H7 (cell line): ENCODE data around the gene CLPTM1L. TPM values are rescaled to one million over a fixed set of nuclear protein-coding genes. Genes with fewer than 3 reads are reported as not detected.
"Not testable (repeated sequence)": the region's sequence is repeated elsewhere in the genome, so short reads cannot be mapped to it uniquely, and the experiment has no call there.

Source experiments
- DNase-seq: peaks from one replicate; pipeline ENCODE4 v3.0.0; 2012
- H3K27me3 ChIP-seq: 2 replicates; pipeline ENCODE4 v1.6.0; 2011; ENCODE audit warnings: mild to moderate bottlenecking, low read length; ENCODE audit not compliant: control insufficient read depth, insufficient read depth
- H3K36me3 ChIP-seq: replicated peaks from 2 replicates; pipeline ENCODE4 v1.5.1; 2011; ENCODE audit warnings: low read length; ENCODE audit not compliant: control insufficient read depth, insufficient read depth
- H3K4me3 ChIP-seq: 2 replicates; pipeline ENCODE4 v1.5.1; 2011; ENCODE audit warnings: low read depth, mild to moderate bottlenecking, control low read depth, low read length, moderate library complexity; ENCODE audit not compliant: insufficient read depth
- total RNA-seq: library from RNA; depleted of rRNA; stranded (reverse); fragments of >200 nt; shearing (Covaris generic); gene quantifications from 2 replicates; pipeline ENCODE4 v1.2.3, GENCODE V29; 2014

The CLPTM1L gene
- total RNA-seq, 1 experiment from 2014 or later = 173 TPM

GRCh38 chr5:1343931-1344901 is 683 bp downstream of the CLPTM1L start:
- Histone ChIP-seq H3K4me3 (peak overlapping the region; percentile 80), H3K36me3 (peaks cover 19% of the 10 kb centered on the region), H3K27me3 (no peaks in the 10 kb centered on the region)
- no peak for DNase-seq

GRCh38 chr5:1343315-1343751 is 1.6 kb downstream of the CLPTM1L start:
- Histone ChIP-seq H3K4me3 (no peak overlapping the region), H3K27me3 (no peaks in the 10 kb centered on the region), H3K36me3 (peaks cover 22% of the 10 kb centered on the region)
- no peak for DNase-seq

- not testable (repeated sequence) for DNase-seq
Observed at GRCh38 chr5:1342711-1343110, 2.2 kb downstream of the CLPTM1L start.

GRCh38 chr5:1342268-1342667 is 2.6 kb downstream of the CLPTM1L start:
- no peak overlapping the region for H3K4me3 ChIP-seq
- peaks cover 26% of the 10 kb centered on the region for H3K36me3 ChIP-seq
- DNase-seq = no peak
- no peaks in the 10 kb centered on the region for H3K27me3 ChIP-seq

More at GRCh38 chr5:1342711-1343110, 2.2 kb downstream of the CLPTM1L start:
- not testable (repeated sequence) for H3K4me3 ChIP-seq, H3K27me3 ChIP-seq
- H3K36me3 ChIP-seq = peaks cover 24% of the 10 kb centered on the region

GRCh38 chr5:1341863-1342262 is 3.0 kb downstream of the CLPTM1L start:
- Histone ChIP-seq H3K36me3 (peaks cover 30% of the 10 kb centered on the region), H3K27me3 (no peaks in the 10 kb centered on the region), H3K4me3 (no peak overlapping the region)
- DNase-seq = no peak

GRCh38 chr5:1339818-1340210 is 5.1 kb downstream of the CLPTM1L start:
- H3K36me3 ChIP-seq = peaks cover 31% of the 10 kb centered on the region
- H3K27me3 ChIP-seq, H3K4me3 ChIP-seq, DNase-seq: not testable (repeated sequence)

GRCh38 chr5:1339139-1339817 is 5.6 kb downstream of the CLPTM1L start:
- DNase-seq, H3K27me3 ChIP-seq, H3K4me3 ChIP-seq: not testable (repeated sequence)
- peaks cover 31% of the 10 kb centered on the region for H3K36me3 ChIP-seq

GRCh38 chr5:1338506-1339070 is 6.3 kb downstream of the CLPTM1L start:
- peaks cover 35% of the 10 kb centered on the region for H3K36me3 ChIP-seq
- DNase-seq = no peak
- H3K27me3 ChIP-seq = no peaks in the 10 kb centered on the region
- H3K4me3 ChIP-seq = no peak overlapping the region

GRCh38 chr5:1338196-1338490 is 6.8 kb downstream of the CLPTM1L start:
- no peaks in the 10 kb centered on the region for H3K27me3 ChIP-seq
- H3K36me3 ChIP-seq = peaks cover 35% of the 10 kb centered on the region
- no peak overlapping the region for H3K4me3 ChIP-seq
- no peak for DNase-seq

- no peak for DNase-seq
- no peak overlapping the region for H3K4me3 ChIP-seq
- H3K27me3 ChIP-seq = no peaks in the 10 kb centered on the region
- H3K36me3 ChIP-seq = peaks cover 34% of the 10 kb centered on the region
Observed at GRCh38 chr5:1337489-1338195, 7.3 kb downstream of the CLPTM1L start.

- H3K4me3 ChIP-seq = no peak overlapping the region
- no peak for DNase-seq
- peaks cover 29% of the 10 kb centered on the region for H3K36me3 ChIP-seq
- no peaks in the 10 kb centered on the region for H3K27me3 ChIP-seq
Observed at GRCh38 chr5:1336749-1337488, 8.0 kb downstream of the CLPTM1L start.

- no peak for DNase-seq
- H3K4me3 ChIP-seq = no peak overlapping the region
- peaks cover 26% of the 10 kb centered on the region for H3K36me3 ChIP-seq
- H3K27me3 ChIP-seq = no peaks in the 10 kb centered on the region
Observed at GRCh38 chr5:1336106-1336561, 8.8 kb downstream of the CLPTM1L start.

- Histone ChIP-seq H3K36me3 (peaks cover 25% of the 10 kb centered on the region), H3K4me3 (no peak overlapping the region), H3K27me3 (no peaks in the 10 kb centered on the region)
- no peak for DNase-seq
Observed at GRCh38 chr5:1335540-1336095, 9.3 kb downstream of the CLPTM1L start.
